Activated gamma-delta T cell treated with anti-CD3 and anti-CD28 coated beads, Interleukin-2, amount 50 U/mL, for 16 hours (primary cell): ENCODE data around the gene TNS3.

Experiments
- DNase-seq: peaks from one replicate; pipeline ENCODE4 v3.0.0-alpha.2; 2020; ENCODE audit warnings: low read depth

TNS3 gene

DNA sequence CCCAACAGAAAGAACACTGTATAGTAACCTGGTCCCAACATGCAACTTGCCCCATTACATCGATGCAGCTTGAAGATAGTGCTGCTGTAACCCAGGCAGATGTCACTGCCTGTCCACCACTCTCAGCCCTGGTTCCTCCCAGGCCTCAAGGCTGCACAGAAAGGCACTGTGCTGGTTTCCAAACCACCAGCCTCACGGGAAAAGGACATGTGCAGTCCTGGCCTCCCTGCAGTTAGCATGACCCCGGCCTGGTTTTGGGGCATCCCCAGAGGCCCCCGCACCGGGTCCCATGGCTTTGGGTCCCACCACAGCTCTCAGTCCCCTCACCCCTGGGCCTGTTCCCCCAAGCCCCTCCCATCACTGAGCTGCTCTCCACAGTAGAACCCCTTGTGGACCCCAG, 214.5 kb downstream of the TNS3 start:
- no peak for DNase-seq

DNA sequence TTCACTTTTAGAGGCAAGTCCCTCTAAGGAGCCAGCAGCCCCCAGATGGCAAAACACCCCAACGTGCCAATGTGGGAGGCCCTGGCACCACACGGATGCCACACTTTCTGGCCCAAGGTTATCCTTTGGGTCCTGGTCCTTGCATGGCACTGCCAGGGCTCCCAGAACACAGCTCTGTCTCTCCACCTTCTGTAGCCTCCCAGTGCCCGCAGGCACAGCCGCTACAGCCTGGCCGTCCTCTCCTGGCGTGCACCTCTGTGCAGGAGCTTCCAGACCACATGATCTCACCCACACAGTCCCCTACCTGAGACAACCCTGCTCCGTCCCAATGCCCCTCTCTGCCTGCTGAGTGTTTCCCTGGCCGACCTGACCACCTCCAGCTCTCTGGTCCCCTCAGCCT, 215.0 kb downstream of the TNS3 start:
- no peak for DNase-seq

DNA sequence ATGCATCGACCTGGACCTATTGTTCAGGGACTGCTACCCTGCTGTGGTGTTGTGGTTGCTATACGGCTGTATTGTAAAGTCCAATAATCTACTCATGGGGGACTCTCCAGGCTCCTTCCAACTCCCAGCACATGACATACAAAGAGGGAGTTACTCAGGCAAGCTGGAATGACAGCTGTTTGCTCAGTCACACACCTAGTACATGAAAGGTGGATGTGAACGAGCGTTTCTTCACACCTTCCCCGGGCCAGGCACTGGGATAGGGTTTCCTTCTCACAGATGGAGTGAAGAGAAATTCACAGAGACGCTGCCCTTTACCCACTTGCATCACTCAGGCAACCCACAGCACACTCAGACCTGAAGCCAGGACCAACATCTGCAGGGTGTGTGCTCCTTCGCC, 215.7 kb downstream of the TNS3 start:
- DNase-seq: no peak

GRCh38 chr7:47362984-47363383, 218.9 kb downstream of the TNS3 start:
- DNase-seq: no peak

DNA sequence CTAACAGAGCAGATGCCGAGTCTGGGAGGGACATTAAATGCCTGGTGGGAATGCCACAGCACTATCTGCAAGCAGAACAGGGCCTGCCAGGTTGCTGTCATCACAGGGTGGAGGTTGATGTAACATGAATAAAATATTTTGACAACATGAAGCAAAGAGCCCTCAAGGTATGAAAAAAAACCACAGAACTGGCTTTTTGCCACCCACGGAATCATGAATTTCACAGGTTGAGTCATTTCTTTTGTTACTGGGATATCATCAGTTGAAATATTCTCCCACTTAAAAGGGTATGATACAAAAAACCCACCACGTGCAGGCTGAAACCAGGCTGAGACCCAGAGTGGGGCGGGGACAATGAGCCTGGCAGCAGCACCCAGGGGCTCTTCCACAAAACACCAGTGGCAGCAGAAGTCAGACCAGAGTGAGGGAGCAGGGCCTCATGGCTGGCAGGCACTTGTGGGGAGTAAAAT, 220.1 kb downstream of the TNS3 start:
- no peak for DNase-seq

DNA sequence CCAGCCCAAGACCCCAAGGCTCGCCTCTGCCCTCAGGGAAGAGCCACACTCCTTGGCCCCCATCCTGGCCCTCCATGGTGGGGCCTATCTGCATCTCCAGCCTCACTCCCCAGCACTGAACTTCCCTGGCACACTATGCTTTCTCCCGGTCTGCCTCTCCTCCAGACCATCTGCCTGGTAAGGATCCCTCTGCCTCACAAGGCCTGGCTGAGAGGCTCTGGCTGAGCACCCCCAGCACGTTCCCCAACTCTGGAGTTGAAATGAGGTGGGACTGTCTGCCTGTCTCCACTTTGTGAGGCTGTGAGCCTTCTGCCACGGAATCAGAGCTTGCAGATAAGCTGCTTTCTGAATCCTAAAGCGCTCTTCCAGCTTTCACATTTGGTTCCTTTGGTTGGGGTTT, 220.7 kb downstream of the TNS3 start:
- DNase-seq: no peak

- no peak for DNase-seq
Observed at GRCh38 chr7:47360301-47360900, 221.5 kb downstream of the TNS3 start.

DNA sequence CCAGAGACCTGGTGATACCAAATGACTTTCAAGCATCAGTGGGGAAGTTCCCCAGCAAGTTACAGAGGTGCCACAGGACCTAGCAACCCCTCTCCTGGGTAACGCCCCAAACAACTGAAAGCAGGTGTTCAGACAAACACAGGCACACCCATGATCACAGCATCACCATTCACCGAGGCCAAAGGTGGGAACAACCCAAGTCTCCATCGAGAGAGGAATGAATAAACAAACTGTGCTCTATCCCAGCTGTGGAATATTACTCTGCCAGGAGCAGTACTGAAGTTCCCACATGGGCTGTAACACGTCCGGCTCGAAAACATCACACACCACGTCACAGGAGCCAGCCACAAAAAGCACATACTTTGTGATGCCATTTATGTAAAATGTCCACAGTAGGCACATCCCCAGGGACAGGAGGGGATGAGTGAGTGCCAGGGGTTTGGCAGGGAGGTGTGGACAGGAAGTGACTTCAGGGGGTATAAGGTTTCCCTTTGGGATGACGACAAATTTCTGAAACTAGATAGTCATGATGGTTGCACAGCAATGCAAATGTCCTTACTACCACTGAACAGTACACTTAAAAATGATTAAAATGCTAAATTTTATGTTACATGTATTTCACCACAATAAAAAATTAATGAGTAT, 222.8 kb downstream of the TNS3 start:
- DNase-seq: no peak

DNA sequence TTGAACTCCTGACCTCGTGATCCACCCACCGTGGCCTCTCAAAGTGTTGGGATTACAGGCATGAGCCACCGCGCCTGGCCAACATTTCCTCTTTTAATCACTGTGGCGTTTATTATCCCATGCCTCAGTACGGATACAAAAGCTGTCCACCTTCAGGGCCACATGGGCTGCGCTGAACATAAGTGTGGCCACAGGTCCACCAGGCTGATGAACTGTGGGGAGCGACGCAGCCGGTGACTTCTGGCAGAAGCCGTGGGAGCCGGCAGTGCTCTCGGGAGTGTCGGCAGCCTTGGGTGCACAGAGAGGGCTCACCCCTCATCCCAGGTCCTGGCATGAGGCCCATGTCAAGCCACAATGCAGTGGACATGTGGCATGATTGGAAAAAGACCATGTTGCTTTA, 223.6 kb downstream of the TNS3 start:
- no peak for DNase-seq

DNA sequence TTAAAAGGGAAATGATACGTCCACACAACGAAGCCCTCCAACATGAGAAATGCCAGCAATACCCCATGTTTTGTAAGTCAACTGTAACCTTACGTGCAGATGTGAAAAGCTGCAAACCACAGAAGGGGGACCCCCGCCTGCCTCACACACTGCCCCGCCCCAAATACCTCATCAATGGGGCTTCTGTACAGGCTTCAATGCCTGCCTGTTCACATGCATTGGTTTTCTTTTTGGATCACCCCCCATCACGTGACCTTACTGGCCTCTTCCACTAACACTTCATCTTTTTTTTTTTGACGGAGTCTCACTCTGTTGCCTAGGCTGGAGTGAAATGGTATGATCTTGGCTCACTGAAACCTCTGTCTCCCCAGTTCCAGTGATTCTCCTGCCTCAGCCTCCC, 224.0 kb downstream of the TNS3 start:
- DNase-seq: no peak

DNA sequence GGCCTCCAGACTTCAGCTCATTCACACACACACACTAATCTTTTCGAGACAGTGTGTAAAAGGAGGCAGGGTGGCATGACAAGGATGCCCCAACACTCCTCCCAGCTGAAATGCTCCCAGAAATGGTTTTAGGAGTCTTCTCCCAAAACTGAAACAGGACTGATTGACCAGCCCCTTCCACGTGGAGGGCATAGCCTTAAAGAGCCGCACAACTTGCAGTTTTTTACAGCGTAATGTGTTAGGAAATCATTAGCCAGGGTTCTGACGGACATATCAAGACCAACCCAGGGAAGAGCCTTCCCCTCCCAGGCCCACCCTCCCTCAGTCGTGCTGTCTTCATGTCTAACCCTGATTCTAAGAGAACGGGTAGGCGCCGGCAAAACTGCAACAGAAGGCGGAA, 224.6 kb downstream of the TNS3 start:
- DNase-seq: no peak

DNA sequence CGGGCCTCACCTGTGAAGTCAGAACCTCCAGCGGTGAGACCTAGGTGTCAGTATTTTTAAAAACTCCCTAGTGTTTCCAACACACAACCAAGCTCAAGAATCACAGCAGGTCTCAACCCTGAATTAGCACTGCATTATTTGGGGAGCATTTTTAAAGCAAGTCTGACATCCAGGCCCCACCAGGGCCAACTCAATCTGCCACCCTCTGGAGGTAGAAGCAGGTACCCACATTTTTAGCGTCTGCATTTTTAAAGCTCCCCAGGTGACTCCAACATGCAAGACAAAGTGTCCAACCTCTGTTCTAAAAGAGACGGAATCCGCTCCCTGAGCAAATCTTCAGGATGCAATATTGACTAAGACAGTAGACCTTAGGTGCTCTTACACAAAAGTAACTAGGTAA, 225.7 kb downstream of the TNS3 start:
- DNase-seq: no peak

GRCh38 chr7:47355684-47356083, 226.2 kb downstream of the TNS3 start:
- DNase-seq: no peak

DNA sequence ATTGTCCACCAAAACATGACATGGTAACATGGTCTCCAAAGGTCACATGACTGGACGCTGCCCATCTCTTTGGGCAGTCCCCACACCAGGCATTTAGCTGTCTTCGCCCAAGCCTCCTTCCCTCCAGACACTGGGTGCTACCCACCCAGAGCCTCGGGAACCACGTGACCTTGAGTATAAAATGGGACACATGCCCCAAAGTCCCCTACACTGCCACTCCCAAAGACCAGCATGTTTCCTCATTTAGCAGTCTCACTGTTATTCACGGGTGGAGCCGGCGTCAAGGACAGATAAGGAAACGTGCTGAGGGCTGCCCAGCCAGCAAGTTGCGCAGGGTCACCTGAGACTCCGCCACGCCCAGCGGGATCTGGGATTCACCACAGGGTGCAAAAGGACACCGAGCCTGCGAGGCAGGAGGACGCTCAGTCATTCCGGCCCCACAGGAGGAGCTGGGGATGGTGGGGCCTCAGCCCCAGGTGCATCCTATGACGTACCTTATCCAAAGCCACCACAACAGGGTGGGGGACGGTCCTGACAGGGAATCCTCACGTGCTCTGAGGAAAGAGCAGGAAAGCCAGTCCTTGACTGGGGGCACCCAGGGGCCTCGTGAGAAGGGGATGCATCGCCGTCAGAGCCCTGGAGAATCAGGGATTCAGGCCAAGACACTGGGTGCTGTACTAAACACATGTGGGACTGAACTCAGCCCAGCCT, 226.9 kb downstream of the TNS3 start:
- DNase-seq: no peak

GRCh38 chr7:47354071-47354470, 227.8 kb downstream of the TNS3 start:
- DNase-seq: no peak

GRCh38 chr7:47352394-47352968, 229.4 kb downstream of the TNS3 start:
- no peak for DNase-seq

DNA sequence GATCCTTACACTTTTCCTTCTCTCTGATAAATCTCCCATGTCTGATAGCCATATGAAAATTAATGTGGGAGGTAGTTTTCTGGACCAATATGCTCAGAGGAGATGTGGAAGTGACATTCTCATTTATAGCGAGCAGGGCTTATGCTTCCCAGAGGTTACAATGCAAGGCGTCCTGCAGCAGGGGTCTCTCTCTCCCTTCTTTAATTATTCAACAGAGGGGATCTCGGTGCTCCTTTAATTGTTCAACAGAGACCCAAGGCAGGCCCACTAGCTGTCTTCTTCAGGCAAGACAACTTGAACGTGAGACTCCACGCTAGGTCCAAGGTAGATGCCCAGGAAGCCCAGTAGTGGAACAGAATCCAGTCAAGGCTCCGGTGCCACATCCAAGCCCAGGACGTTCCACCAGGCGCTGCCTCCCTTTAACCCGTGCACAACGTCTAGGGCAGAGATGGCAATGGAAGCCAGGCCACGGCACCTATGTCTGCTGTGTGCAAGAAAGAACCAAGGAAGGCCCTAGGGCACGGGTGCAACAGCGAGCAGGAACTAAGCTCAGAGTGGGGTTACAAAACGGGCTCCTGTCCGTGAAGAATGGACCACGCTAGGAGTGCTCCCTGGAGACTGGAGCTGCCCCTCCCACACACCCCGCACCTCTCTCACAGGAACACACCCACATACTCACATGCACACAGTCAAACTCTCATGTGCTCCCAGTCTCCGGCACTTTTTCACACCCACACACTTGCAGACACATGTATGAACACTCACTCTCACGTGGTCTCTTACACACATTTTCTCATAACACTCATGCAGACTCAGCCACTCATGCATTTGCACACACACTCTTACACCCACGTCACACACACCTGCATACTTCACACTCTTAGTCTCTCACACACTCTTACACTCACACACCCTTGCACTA, 230.4 kb downstream of the TNS3 start:
- DNase-seq: no peak

DNA sequence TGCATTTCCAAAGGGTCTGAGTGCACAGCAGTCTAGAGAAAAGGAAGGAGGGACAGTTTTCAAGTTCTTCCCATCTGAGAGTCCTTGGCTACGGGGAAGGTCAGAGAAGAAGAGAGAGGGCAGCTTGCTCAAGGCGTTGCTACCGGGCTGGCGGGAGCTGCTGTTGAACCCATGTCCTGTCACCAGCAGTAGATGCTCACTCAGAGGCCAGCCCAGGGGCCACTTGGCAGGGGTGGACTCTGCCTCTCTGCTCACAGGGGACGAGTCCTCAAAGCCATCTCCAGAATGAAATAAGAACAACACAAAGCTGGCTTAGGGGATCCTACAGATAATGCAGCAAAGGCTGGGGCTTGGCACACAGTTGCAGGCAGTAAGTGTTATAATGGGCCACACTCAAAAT, 231.5 kb downstream of the TNS3 start:
- DNase-seq: no peak

DNA sequence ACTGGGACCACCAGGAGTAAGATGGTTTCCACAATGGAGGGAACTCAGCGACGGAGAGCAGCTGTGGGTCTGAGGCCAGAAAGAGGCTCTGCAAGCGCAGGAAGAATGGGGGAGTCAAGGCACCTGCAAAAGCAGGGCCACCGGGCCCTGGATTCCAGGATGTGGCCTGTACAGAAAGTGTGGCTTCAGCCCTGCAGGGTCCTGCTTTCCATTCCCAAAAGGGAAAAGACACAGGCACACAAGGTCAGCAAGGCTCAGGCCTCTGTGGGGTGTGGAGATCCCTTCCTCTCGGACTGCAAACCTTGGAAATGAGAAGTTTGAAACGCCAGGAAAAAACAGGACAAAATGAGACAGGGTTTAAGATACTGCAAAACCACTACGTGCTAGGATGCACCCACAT, 232.5 kb downstream of the TNS3 start:
- no peak for DNase-seq

- DNase-seq: no peak
Observed at GRCh38 chr7:47347816-47348385, 234.0 kb downstream of the TNS3 start.

DNA sequence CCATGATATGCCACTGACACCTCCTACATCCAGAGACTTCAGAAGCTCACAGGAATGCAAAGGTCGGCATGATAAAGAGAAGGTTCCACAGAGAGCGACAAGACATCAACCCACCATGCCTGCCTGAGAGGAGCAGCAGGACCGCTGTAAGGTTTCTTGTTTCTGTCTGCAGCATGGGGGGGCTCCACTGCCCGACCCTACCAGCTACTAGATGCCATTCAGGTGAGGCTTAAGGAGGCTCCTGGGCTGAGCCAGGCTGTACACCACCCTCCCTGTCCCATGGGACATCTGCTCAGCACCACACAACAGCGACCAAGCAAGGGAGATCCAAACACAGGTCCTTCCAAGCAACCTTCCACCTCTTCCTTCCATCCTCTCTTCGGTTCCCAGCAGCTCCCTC, 234.6 kb downstream of the TNS3 start:
- no peak for DNase-seq
